Stimulated activated CD4-positive, alpha-beta T cell treated with anti-CD3 and anti-CD28 coated beads, Interleukin-15, amount 100 ng/mL, for 1 hour (primary cell): ENCODE data around the gene ERG.

ENCODE experiments used
- DNase-seq, 2 donors: peaks; one replicate each; pipeline ENCODE4 v3.0.0-alpha.2; 2020; ENCODE audit warnings: low read depth in 1 of 2, low spot score in 1 of 2

ERG gene

GRCh38 chr21:38498057-38498833, at the start of gene ERG:
ERG (minus strand) TSS chr21:38498477; CDS start chr21:38498380, 97 bp downstream.
- no peak for DNase-seq

GRCh38 chr21:38544661-38545060, 46.4 kb upstream of the ERG start:
- DNase-seq, result no peak

- no peak for DNase-seq
Measured at GRCh38 chr21:38542263-38542662, 44.0 kb upstream of the ERG start.

GRCh38 chr21:38538353-38538752, 40.1 kb upstream of the ERG start:
- no peak for DNase-seq

GRCh38 chr21:38534591-38534990, 36.3 kb upstream of the ERG start:
- no peak for DNase-seq

- DNase-seq, result no peak
Measured at GRCh38 chr21:38533887-38534286, 35.6 kb upstream of the ERG start.

- no peak for DNase-seq
Measured at GRCh38 chr21:38531591-38531990, 33.3 kb upstream of the ERG start.

GRCh38 chr21:38531039-38531541, 32.8 kb upstream of the ERG start:
- no peak for DNase-seq

- no peak for DNase-seq
Measured at GRCh38 chr21:38527737-38528136, 29.5 kb upstream of the ERG start.

GRCh38 chr21:38525454-38525853, 27.2 kb upstream of the ERG start:
- no peak for DNase-seq

- DNase-seq, result no peak
Measured at GRCh38 chr21:38524168-38525153, 26.2 kb upstream of the ERG start.

- no peak for DNase-seq
Measured at GRCh38 chr21:38520511-38520910, 22.2 kb upstream of the ERG start.

- DNase-seq, result no peak
Measured at GRCh38 chr21:38511662-38512243, 13.5 kb upstream of the ERG start.

GRCh38 chr21:38511198-38511597, 12.9 kb upstream of the ERG start:
- no peak for DNase-seq

GRCh38 chr21:38507374-38507942, 9.2 kb upstream of the ERG start:
- DNase-seq, result no peak

GRCh38 chr21:38506661-38507281, 8.5 kb upstream of the ERG start:
- no peak for DNase-seq

GRCh38 chr21:38505654-38506523, 7.6 kb upstream of the ERG start:
- no peak for DNase-seq

- no peak for DNase-seq
Measured at GRCh38 chr21:38504066-38504465, 5.8 kb upstream of the ERG start.

GRCh38 chr21:38503583-38503982, 5.3 kb upstream of the ERG start:
- no peak for DNase-seq

- DNase-seq, result no peak
Measured at GRCh38 chr21:38500073-38500472, 1.8 kb upstream of the ERG start.
